ENCODE results near the gene BMPER.

BMPER gene

GRCh38 chr7:34036051-34036920 is 130.9 kb downstream of the BMPER start:
- no peak for DNase-seq

GRCh38 chr7:34036972-34037792 is 131.8 kb downstream of the BMPER start:
- DNase-seq: no peak

GRCh38 chr7:34038816-34039470 is 133.6 kb downstream of the BMPER start:
- DNase-seq: no peak

GRCh38 chr7:34041707-34042106 is 136.4 kb downstream of the BMPER start:
- no peak for DNase-seq

- DNase-seq: no peak
Measured at GRCh38 chr7:34042406-34042805, 137.1 kb downstream of the BMPER start.

- no peak for DNase-seq
Measured at GRCh38 chr7:34043461-34044305, 138.3 kb downstream of the BMPER start.

- no peak for DNase-seq
Measured at GRCh38 chr7:34044306-34044643, 138.9 kb downstream of the BMPER start.

GRCh38 chr7:34044734-34045353 is 139.5 kb downstream of the BMPER start:
- DNase-seq: no peak

GRCh38 chr7:34048445-34048844 is 143.1 kb downstream of the BMPER start:
- no peak for DNase-seq

GRCh38 chr7:34054075-34054474 is 148.7 kb downstream of the BMPER start:
- DNase-seq: no peak

GRCh38 chr7:34057136-34057535 is 151.8 kb downstream of the BMPER start:
- DNase-seq: no peak

- no peak for DNase-seq
Measured at GRCh38 chr7:34057956-34058355, 152.6 kb downstream of the BMPER start.

GRCh38 chr7:34058801-34059135 is 153.4 kb downstream of the BMPER start:
- DNase-seq: no peak

- no peak for DNase-seq
Measured at GRCh38 chr7:34059136-34059828, 153.9 kb downstream of the BMPER start.

GRCh38 chr7:34060196-34060947 is 155.0 kb downstream of the BMPER start:
- DNase-seq: no peak

- no peak for DNase-seq
Measured at GRCh38 chr7:34061149-34061548, 155.8 kb downstream of the BMPER start.

- no peak for DNase-seq
Measured at GRCh38 chr7:34062341-34062740, 157.0 kb downstream of the BMPER start.

- no peak for DNase-seq
Measured at GRCh38 chr7:34062826-34063225, 157.5 kb downstream of the BMPER start.

GRCh38 chr7:34064519-34065158 is 159.3 kb downstream of the BMPER start:
- DNase-seq: no peak

- DNase-seq: no peak
Measured at GRCh38 chr7:34066411-34066810, 161.1 kb downstream of the BMPER start.

Measured in GOT3 (cell line).